ENCODE data around the gene RERG. TPM values are rescaled to one million over a fixed set of nuclear protein-coding genes. Genes with fewer than 3 reads are reported as not detected.

RERG gene, protein sequence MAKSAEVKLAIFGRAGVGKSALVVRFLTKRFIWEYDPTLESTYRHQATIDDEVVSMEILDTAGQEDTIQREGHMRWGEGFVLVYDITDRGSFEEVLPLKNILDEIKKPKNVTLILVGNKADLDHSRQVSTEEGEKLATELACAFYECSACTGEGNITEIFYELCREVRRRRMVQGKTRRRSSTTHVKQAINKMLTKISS
- 1 to 10 TPM in 1 of 2 donors, under 1 TPM in 1; 0.84 to 5.3 TPM for total RNA-seq

DNA sequence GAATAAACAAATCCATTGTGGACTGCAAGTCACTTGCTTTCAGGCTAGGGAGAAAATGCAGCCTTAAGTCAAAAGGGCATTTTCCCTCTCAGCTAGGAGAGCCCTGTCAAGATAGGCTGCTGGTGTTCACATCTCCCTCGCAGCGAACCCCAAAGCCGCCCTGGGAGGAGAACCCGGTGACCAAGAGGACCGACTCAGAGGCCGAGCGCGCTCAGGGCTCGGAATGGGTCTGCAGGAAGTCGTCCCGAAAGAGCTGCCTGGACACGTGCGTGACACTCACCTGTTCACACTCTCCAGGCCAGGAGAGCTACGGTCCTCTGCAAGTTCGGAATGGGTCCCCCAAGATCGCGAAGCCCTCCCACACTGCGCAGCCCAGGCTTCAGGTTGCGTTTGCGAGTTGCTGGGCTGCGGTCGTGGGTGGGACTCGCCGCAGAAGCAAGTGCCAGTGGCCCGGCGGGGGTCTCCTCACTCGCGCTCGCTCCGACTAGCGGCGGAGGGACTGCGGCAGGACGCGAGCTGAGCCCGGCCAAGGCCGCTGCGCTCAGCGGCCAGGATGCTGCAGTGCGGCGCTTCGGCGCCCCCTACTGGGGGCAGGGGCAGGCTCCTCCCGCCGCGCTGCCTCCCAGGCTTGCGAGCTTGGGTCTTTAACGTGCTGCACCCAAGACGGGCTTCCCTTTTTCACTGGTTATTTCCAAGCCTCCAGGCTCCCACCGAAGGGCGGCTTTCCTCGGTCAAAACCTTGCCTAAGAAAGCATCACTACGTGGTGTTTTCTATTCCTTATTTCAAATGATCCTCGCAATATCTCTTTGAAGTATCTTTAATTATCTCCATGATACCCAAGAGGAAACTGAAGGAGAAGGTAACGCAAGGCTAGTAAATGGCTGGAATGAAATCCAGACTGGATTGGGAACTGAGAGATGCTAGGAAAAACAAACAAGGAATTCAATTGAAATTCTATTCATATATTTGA is at the start of gene RERG:
RERG (minus strand) TSS at position 503 of the 971 bp plus-strand sequence. CDS start 3,928 bp downstream, outside the sequence.
- TF ChIP-seq, protein P1, sequence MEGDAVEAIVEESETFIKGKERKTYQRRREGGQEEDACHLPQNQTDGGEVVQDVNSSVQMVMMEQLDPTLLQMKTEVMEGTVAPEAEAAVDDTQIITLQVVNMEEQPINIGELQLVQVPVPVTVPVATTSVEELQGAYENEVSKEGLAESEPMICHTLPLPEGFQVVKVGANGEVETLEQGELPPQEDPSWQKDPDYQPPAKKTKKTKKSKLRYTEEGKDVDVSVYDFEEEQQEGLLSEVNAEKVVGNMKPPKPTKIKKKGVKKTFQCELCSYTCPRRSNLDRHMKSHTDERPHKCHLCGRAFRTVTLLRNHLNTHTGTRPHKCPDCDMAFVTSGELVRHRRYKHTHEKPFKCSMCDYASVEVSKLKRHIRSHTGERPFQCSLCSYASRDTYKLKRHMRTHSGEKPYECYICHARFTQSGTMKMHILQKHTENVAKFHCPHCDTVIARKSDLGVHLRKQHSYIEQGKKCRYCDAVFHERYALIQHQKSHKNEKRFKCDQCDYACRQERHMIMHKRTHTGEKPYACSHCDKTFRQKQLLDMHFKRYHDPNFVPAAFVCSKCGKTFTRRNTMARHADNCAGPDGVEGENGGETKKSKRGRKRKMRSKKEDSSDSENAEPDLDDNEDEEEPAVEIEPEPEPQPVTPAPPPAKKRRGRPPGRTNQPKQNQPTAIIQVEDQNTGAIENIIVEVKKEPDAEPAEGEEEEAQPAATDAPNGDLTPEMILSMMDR (IDR thresholded peaks at IDR 0.05), result peak; percentile 92
- Histone ChIP-seq H3K9ac (ENCODE audit: low read depth in 2 of 2, low read length in 2 of 2) (peak within 1 kb of the TSS; percentile 52 to 57), H3K36me3 (no peaks in the 10 kb centered on the region), H3K9me3 (no peaks in the 10 kb centered on the region), H3K27ac (peak within 1 kb of the TSS; percentile 54), H3K4me1 (no peaks in the 10 kb centered on the region), H3K27me3 (no peaks in the 10 kb centered on the region), H3K4me3 (peak within 1 kb of the TSS; percentile 32)
- DNase-seq, result peak; percentile 80
- intact Hi-C loops (cut with DNase I), result loop anchor here (5.0 kb wide), 3 partner anchors 46 to 224 kb away; no protein-coding TSS in a partner anchor

DNA sequence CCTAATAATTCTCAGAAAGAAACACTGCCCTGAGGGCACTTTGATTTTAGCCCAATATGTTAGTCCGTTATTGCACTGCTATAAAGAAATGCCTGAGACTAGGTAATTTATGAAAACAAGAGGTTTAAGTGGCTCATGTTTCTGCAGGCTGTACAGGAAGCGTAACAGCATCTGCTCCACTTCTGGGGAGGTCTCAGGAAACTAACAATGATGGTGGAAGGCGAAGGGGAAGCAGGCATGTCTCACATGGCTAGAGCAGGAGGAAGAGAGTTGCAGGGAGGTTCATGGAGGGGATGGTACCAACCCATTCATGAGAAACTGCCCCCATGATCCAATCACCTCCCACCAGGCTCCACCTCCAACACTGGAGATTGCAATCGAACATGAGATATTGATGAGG is 49.4 kb upstream of the RERG start:
- no peak overlapping the region for H3K4me3 ChIP-seq
- H3K4me1 ChIP-seq, result no peaks in the 10 kb centered on the region
- TF ChIP-seq, protein P1 (IDR thresholded peaks at IDR 0.05), result no peak
- DNase-seq, result no peak
- H3K27ac ChIP-seq, result no peak overlapping the region
- no peaks in the 10 kb centered on the region for H3K27me3 ChIP-seq
- H3K36me3 ChIP-seq, result no peaks in the 10 kb centered on the region
- intact Hi-C loops (cut with DNase I), result loop anchor here (5.0 kb wide), 1 partner anchor 428 kb away; the partner anchor contains the start of gene ART4
- H3K9ac ChIP-seq (ENCODE audit: low read depth in 2 of 2, low read length in 2 of 2), result no peak overlapping the region
- no peaks in the 10 kb centered on the region for H3K9me3 ChIP-seq

DNA sequence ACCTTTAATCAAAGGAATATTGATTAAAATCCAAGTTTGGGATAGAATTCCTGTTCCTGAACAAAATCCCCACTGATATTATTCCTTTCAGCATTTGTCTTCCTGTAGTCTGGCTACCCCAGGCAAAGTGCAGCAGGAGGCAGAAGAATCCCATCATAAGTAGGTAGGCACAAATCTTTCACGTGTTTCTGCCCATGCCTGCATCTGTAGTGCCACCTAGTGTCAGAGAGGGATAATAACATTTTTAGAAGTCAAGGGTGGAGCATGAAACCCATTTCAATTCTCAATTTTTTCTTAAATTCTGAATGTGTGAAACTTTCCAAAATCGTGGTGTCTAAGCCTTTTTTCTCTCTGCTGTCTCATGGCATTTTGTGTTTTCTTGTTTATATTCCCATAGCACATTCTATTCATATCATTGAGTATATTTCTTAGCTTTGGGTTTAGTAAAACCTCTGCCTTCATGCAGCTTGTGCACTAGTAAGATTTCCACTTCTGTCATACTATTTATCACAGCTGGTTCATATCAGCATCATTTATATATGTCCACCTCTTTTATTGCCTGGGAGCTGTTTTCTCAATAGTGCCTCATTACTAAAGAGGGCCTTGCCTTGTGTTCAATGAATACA is 47.8 kb upstream of the RERG start:
- no peaks in the 10 kb centered on the region for H3K4me1 ChIP-seq
- TF ChIP-seq, protein P1 (IDR thresholded peaks at IDR 0.05), result peak; percentile 84
- intact Hi-C loops (cut with DNase I), result loop anchor here (5.0 kb wide), 1 partner anchor 47 kb away; the partner anchor contains the start of gene RERG
- H3K9ac ChIP-seq (ENCODE audit: low read depth in 2 of 2, low read length in 2 of 2), result no peak overlapping the region
- no peaks in the 10 kb centered on the region for H3K36me3 ChIP-seq
- H3K9me3 ChIP-seq, result no peaks in the 10 kb centered on the region
- no peak overlapping the region for H3K27ac ChIP-seq
- no peak overlapping the region for H3K4me3 ChIP-seq
- no peaks in the 10 kb centered on the region for H3K27me3 ChIP-seq
- peak; percentile 32 for DNase-seq

DNA sequence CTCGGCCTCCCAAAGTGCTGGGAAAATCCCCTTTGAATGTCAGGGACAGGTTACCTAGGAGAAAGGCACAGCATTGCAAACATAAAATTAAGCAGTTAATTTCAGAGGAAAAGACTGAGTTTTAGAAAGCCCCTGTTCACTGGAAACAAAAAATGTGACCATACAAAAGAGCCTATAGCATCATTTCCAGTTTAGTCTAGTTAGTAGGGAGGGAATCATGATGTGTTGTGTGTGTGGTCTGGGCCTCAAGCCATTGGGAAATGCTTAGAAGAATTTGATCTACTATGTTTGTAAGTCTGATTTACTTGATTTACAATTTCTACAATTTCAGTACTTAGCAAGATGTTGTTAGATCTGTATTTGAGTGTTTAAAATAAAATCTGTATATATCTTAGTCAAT is 47.1 kb upstream of the RERG start:
- Histone ChIP-seq H3K9me3 (no peaks in the 10 kb centered on the region), H3K27ac (no peak overlapping the region), H3K4me3 (no peak overlapping the region), H3K4me1 (no peaks in the 10 kb centered on the region), H3K36me3 (no peaks in the 10 kb centered on the region), H3K9ac (ENCODE audit: low read depth in 2 of 2, low read length in 2 of 2) (no peak overlapping the region), H3K27me3 (no peaks in the 10 kb centered on the region)
- intact Hi-C loops (cut with DNase I), result loop anchor here (5.0 kb wide), 1 partner anchor 46 kb away; the partner anchor contains the start of gene RERG
- DNase-seq, result no peak
- TF ChIP-seq, protein P1 (IDR thresholded peaks at IDR 0.05), result no peak

DNA sequence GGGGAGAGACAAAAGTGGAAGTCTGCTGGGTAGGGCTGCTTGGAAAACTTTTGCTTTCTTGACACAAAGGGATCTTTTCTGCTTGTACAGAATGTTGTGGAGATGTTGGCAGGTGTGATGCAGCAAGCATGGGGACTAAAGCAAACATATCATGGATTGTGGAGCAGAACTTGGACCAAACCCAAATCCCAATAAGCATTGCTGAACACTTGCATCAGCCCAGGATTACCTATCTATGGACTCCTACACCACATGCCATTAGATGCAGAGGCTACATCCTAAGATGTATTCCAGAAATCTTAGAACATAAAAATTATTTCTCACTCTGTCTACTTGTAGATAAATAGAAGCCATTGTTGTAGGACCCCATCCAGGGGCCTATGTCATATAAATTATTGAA is 44.7 kb upstream of the RERG start:
- TF ChIP-seq, protein P1 (IDR thresholded peaks at IDR 0.05), result no peak
- intact Hi-C loops (cut with DNase I), result loop anchor here (5.0 kb wide), 1 partner anchor 44 kb away; the partner anchor contains the start of gene RERG
- no peak for DNase-seq

More for the DNA sequence above, 44.7 kb upstream of the RERG start:
- Histone ChIP-seq H3K4me3 (no peak overlapping the region), H3K27me3 (no peaks in the 10 kb centered on the region), H3K27ac (no peak overlapping the region), H3K9me3 (no peaks in the 10 kb centered on the region), H3K4me1 (no peaks in the 10 kb centered on the region), H3K36me3 (no peaks in the 10 kb centered on the region), H3K9ac (ENCODE audit: low read depth in 2 of 2, low read length in 2 of 2) (no peak overlapping the region)
